HG03565 (cell line): Measurements from ENCODE around the gene SCAI.
"Not testable (repeated sequence)": the region's sequence is repeated elsewhere in the genome, so short reads cannot be mapped to it uniquely, and the experiment has no call there.

Experiments
- ATAC-seq: cut with Tn5 transposase; IDR thresholded peaks from one replicate; pipeline ENCODE4 v1.9.1; 2021; ENCODE audit warnings: mild to moderate bottlenecking, moderate library complexity; ENCODE audit not compliant: unreplicated experiment

The SCAI gene

GRCh38 chr9:124950050-124950718 lies 193.1 kb downstream of the SCAI start:
- no peak for ATAC-seq

GRCh38 chr9:124949387-124949786 lies 193.9 kb downstream of the SCAI start:
- no peak for ATAC-seq

- no peak for ATAC-seq
Measured at GRCh38 chr9:124947727-124948391, 195.5 kb downstream of the SCAI start.

GRCh38 chr9:124946167-124946566 lies 197.2 kb downstream of the SCAI start:
- ATAC-seq = no peak

- ATAC-seq = peak; percentile 9
Measured at GRCh38 chr9:124941679-124942561, 201.4 kb downstream of the SCAI start.

- ATAC-seq = peak; percentile 70
Measured at GRCh38 chr9:124940894-124941678, 202.2 kb downstream of the SCAI start, which contains the start of gene GOLGA1. TSS of gene GOLGA1 (minus strand) at chr9:124941083. CDS start at chr9:124938711, 2,372 bp downstream.

- ATAC-seq = peak; percentile 21
Measured at GRCh38 chr9:124940521-124940893, 202.8 kb downstream of the SCAI start.

- ATAC-seq = no peak
Measured at GRCh38 chr9:124939944-124940343, 203.4 kb downstream of the SCAI start.

- peak; percentile 54 for ATAC-seq
Measured at GRCh38 chr9:124934290-124934689, 209.0 kb downstream of the SCAI start.

GRCh38 chr9:124932333-124932732 lies 211.0 kb downstream of the SCAI start:
- ATAC-seq = no peak

GRCh38 chr9:124929464-124929863 lies 213.9 kb downstream of the SCAI start:
- ATAC-seq = no peak

GRCh38 chr9:124928116-124928515 lies 215.2 kb downstream of the SCAI start:
- no peak for ATAC-seq

GRCh38 chr9:124920394-124920793 lies 222.9 kb downstream of the SCAI start:
- not testable (repeated sequence) for ATAC-seq

- ATAC-seq = no peak
Measured at GRCh38 chr9:124914753-124915405, 228.4 kb downstream of the SCAI start.

GRCh38 chr9:124913378-124913777 lies 229.9 kb downstream of the SCAI start:
- ATAC-seq = no peak

GRCh38 chr9:124911766-124912165 lies 231.6 kb downstream of the SCAI start:
- no peak for ATAC-seq

GRCh38 chr9:124908098-124908497 lies 235.2 kb downstream of the SCAI start:
- no peak for ATAC-seq

GRCh38 chr9:124906966-124907365 lies 236.4 kb downstream of the SCAI start:
- no peak for ATAC-seq

- ATAC-seq = no peak
Measured at GRCh38 chr9:124899845-124900244, 243.5 kb downstream of the SCAI start.
